ENCODE measurements around the gene SMIM20.

DNA sequence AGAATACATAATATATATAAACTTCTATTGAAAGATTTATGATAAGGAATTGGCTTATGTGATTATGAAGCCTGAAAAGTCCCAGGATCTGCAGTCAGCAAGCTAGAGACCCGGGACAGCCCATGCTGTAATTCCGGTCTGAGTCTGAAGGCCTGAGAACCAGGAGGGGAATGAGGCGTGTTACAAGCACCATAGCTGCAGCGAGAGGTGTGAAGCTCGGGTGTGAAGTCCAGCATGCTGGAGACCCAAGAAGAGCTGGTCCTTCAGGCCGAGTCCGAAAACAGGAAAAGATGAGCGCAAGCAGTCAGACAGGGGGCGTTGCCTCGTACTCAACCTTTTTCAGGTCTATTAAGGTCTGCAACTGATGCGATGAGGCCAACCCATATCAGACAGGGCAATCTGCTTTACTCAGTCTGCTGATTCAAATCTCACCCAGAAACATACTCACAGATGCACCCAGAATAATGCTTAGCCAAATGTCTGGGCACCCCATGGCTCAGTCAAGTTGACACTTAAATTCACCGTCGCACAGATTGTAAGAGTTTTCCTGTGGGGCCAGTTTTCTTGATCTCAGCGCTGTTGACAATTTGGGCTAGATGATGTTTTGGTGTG, 40.4 kb downstream of the SMIM20 start:
- TF ChIP-seq, protein P1, sequence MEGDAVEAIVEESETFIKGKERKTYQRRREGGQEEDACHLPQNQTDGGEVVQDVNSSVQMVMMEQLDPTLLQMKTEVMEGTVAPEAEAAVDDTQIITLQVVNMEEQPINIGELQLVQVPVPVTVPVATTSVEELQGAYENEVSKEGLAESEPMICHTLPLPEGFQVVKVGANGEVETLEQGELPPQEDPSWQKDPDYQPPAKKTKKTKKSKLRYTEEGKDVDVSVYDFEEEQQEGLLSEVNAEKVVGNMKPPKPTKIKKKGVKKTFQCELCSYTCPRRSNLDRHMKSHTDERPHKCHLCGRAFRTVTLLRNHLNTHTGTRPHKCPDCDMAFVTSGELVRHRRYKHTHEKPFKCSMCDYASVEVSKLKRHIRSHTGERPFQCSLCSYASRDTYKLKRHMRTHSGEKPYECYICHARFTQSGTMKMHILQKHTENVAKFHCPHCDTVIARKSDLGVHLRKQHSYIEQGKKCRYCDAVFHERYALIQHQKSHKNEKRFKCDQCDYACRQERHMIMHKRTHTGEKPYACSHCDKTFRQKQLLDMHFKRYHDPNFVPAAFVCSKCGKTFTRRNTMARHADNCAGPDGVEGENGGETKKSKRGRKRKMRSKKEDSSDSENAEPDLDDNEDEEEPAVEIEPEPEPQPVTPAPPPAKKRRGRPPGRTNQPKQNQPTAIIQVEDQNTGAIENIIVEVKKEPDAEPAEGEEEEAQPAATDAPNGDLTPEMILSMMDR (IDR thresholded peaks at IDR 0.05; ENCODE audit: poor library complexity, severe bottlenecking): no peak
- TF ChIP-seq POLR2AphosphoS5 (IDR thresholded peaks at IDR 0.05): no peak
- no peak for TF ChIP-seq TAF1 (IDR thresholded peaks at IDR 0.05; ENCODE audit: low read depth)
- no peak for TF ChIP-seq EP300 (conservative IDR thresholded peaks at IDR 0.05; ENCODE audit: poor library complexity, severe bottlenecking)
- no peak for TF ChIP-seq EZH2 (IDR thresholded peaks at IDR 0.05; ENCODE audit: borderline replicate concordance, insufficient read depth, low read length, poor library complexity, severe bottlenecking)
